ENCODE results near the gene CDSN. TPM values are rescaled to one million over a fixed set of nuclear protein-coding genes. Genes with fewer than 3 reads are reported as not detected.

The CDSN gene
- total RNA-seq, 1 experiment from 2014 or later: 0.12 TPM

DNA sequence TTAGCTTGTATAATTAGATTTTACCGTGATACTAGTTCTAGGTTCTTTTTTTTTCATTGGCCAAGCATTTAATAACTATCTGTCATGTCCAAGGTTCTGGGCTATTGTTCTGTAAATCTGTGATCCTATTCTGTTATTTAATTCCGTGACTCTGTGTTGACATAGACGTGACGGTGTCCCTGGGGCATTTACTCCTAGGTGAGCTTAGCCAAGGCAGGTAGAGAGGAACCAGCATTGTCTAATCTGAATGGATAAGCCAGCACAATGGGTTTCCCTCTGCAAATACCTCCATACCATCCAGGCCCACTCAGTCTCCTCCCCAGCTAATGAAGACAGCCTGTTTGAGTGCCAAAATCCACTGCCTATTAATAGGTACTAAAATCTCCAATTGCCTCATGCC is 8.9 kb upstream of the CDSN start:
- Histone ChIP-seq H3K9ac (ENCODE audit: low read length) (no peak overlapping the region), H3K9me2 (ENCODE audit: insufficient read depth) (no peaks in the 10 kb centered on the region), H3K9me3 (ENCODE audit: control insufficient read depth in 1 of 2, insufficient read depth in 1 of 2, low read depth in 1 of 2, low read length in 2 of 2) (no peaks in the 10 kb centered on the region), H4K20me1 (ENCODE audit: insufficient read depth) (no peaks in the 10 kb centered on the region), H2AFZ (ENCODE audit: low read depth, low read length, poor library complexity, severe bottlenecking) (no peak overlapping the region), H3K79me2 (ENCODE audit: insufficient read depth, low read length) (no peaks in the 10 kb centered on the region), H3K4me1 (ENCODE audit: control insufficient read depth in 1 of 2, insufficient read depth in 2 of 2, low read length in 2 of 2) (peaks cover 18 to 31% of the 10 kb centered on the region in 2 experiments), H3K27me3 (ENCODE audit: insufficient read depth, low read length) (no peaks in the 10 kb centered on the region), H3K4me2 (ENCODE audit: low read length) (no peak overlapping the region), H3K27ac (ENCODE audit: low read depth, low read length) (no peak overlapping the region), H3K4me3 (replicated peaks in 1 of 2; ENCODE audit: low read depth in 1 of 2, low read length in 2 of 2) (no peak overlapping the region), H3K36me3 (ENCODE audit: control insufficient read depth in 1 of 2, insufficient read depth in 2 of 2, low read length in 2 of 2) (no peaks in the 10 kb centered on the region)
- ChIA-PET POLR2A (no interaction called here), RAD21 (ENCODE audit: low non-redundant PET in 1 of 2, low total read pairs in 2 of 2, uncharacterized antibody in 2 of 2, unreplicated experiment in 2 of 2) (no interaction called here), CTCF (interaction anchor here (0.7 to 2.6 kb wide), 4 partner anchors 11 to 64 kb away, joined by 3 to 12 read pairs (median 6); partner anchors contain the start of gene PSORS1C1)
- DNase-seq (ENCODE audit: low read depth, low spot score): no peak
- no peak for ATAC-seq
- TF ChIP-seq JUND (IDR thresholded peaks at IDR 0.05) (no peak), EZH2 (IDR thresholded peaks at IDR 0.05) (no peak), RAD21 (IDR thresholded peaks at IDR 0.05; ENCODE audit: low read depth) (no peak), FOSL1 (IDR thresholded peaks at IDR 0.05; ENCODE audit: low read depth) (no peak), EGR1 (IDR thresholded peaks at IDR 0.05; ENCODE audit: low read depth) (no peak), SRF (IDR thresholded peaks at IDR 0.05; ENCODE audit: low read depth) (no peak), ELF1 (IDR thresholded peaks at IDR 0.05; ENCODE audit: borderline replicate concordance, low read depth) (no peak), POLR2AphosphoS5 (IDR thresholded peaks at IDR 0.05; ENCODE audit: low read depth, low read length) (no peak), POLR2A (IDR thresholded peaks at IDR 0.05; ENCODE audit: borderline replicate concordance, extremely low read depth, insufficient read depth, insufficient read length) (no peak), YY1 (IDR thresholded peaks at IDR 0.05; ENCODE audit: extremely low read depth, insufficient replicate concordance, low read depth, low read length) (no peak), TCF7L2 (IDR thresholded peaks at IDR 0.05; ENCODE audit: borderline replicate concordance, extremely low read depth, insufficient read depth, insufficient read length) (no peak)
- TF ChIP-seq, protein P1, sequence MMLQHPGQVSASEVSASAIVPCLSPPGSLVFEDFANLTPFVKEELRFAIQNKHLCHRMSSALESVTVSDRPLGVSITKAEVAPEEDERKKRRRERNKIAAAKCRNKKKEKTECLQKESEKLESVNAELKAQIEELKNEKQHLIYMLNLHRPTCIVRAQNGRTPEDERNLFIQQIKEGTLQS (IDR thresholded peaks at IDR 0.05): no peak
- TF ChIP-seq, protein P2, sequence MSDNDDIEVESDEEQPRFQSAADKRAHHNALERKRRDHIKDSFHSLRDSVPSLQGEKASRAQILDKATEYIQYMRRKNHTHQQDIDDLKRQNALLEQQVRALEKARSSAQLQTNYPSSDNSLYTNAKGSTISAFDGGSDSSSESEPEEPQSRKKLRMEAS (IDR thresholded peaks at IDR 0.05): no peak
- TF ChIP-seq, protein P3, sequence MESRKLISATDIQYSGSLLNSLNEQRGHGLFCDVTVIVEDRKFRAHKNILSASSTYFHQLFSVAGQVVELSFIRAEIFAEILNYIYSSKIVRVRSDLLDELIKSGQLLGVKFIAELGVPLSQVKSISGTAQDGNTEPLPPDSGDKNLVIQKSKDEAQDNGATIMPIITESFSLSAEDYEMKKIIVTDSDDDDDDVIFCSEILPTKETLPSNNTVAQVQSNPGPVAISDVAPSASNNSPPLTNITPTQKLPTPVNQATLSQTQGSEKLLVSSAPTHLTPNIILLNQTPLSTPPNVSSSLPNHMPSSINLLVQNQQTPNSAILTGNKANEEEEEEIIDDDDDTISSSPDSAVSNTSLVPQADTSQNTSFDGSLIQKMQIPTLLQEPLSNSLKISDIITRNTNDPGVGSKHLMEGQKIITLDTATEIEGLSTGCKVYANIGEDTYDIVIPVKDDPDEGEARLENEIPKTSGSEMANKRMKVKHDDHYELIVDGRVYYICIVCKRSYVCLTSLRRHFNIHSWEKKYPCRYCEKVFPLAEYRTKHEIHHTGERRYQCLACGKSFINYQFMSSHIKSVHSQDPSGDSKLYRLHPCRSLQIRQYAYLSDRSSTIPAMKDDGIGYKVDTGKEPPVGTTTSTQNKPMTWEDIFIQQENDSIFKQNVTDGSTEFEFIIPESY (IDR thresholded peaks at IDR 0.05; ENCODE audit: extremely low read depth, insufficient replicate concordance, low read length): no peak
- TF ChIP-seq, protein P4, sequence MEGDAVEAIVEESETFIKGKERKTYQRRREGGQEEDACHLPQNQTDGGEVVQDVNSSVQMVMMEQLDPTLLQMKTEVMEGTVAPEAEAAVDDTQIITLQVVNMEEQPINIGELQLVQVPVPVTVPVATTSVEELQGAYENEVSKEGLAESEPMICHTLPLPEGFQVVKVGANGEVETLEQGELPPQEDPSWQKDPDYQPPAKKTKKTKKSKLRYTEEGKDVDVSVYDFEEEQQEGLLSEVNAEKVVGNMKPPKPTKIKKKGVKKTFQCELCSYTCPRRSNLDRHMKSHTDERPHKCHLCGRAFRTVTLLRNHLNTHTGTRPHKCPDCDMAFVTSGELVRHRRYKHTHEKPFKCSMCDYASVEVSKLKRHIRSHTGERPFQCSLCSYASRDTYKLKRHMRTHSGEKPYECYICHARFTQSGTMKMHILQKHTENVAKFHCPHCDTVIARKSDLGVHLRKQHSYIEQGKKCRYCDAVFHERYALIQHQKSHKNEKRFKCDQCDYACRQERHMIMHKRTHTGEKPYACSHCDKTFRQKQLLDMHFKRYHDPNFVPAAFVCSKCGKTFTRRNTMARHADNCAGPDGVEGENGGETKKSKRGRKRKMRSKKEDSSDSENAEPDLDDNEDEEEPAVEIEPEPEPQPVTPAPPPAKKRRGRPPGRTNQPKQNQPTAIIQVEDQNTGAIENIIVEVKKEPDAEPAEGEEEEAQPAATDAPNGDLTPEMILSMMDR (IDR thresholded peaks at IDR 0.05 in 2 of 3, conservative IDR thresholded peaks at IDR 0.05 in 1 of 3; ENCODE audit: borderline replicate concordance in 1 of 3, insufficient read depth in 1 of 3, low read depth in 2 of 3, low read length in 2 of 3): no peak
- BruUV-seq (replicated peaks): no TSS peak
- intact Hi-C loops (cut with micrococcal nuclease): no loop called here
